Body of pancreas (tissue), 4 donors: ENCODE results near the gene OR8B4. TPM values are rescaled to one million over a fixed set of nuclear protein-coding genes. Genes with fewer than 3 reads are reported as not detected.

Source experiments
- ATAC-seq: fragments of 150-250 bp; one replicate; pipeline ENCODE4 v1.9.1; 2016
- DNase-seq, 4 donors: peaks; one replicate each; pipeline ENCODE4 v3.0.0-alpha.2; 2019
- H3K27ac ChIP-seq, 4 donors: fragments of 200-600 bp; sonication (generic); 1 replicate in 3 of 4; 2 replicates in 1 of 4; pipeline versions ENCODE4 v1.5.1 to v1.6.1; 2016 to 2019; ENCODE audit warnings: mild to moderate bottlenecking in 1 of 4, mixed read lengths in 1 of 4, moderate library complexity in 1 of 4
- H3K27me3 ChIP-seq, 2 donors: fragments of 200-600 bp; sonication (generic); one replicate each; pipeline ENCODE4 v1.6.0; 2016; ENCODE audit warnings: mild to moderate bottlenecking in 1 of 2
- H3K36me3 ChIP-seq, 2 donors: fragments of 200-600 bp; sonication (generic); replicated peaks in 1 of 2; 2 replicates each; pipeline ENCODE4 v1.5.1; 2016; ENCODE audit warnings: low read depth in 2 of 2; ENCODE audit not compliant: insufficient read depth in 1 of 2
- H3K4me1 ChIP-seq: fragments of 200-600 bp; sonication (generic); one replicate; pipeline ENCODE4 v1.6.0; 2016
- H3K4me3 ChIP-seq, 2 donors: fragments of 200-600 bp; sonication (generic); 1 replicate in 1 of 2; 2 replicates in 1 of 2; pipeline ENCODE4 v1.5.1; 2016 to 2019
- H3K9me3 ChIP-seq, 3 donors: fragments of 200-600 bp; sonication (generic); 1 replicate in 2 of 3; 2 replicates in 1 of 3; pipeline ENCODE4 v1.5.1; 2016
- POLR2A ChIP-seq, 3 donors: fragments of 450-650 bp; IDR thresholded peaks; one replicate each; pipeline ENCODE4 v1.6.1; 2016; ENCODE audit warnings: antibody characterized with exemption in 3 of 3, mild to moderate bottlenecking in 2 of 3
- WGBS, 2 donors: methylation state at CpG; one replicate each; pipeline ENCODE4 v1.1.5; 2017; 5-methylcytosine and 5-hydroxymethylcytosine counted together
- intact Hi-C: fragments of 100-400 bp; cut with DNase I; formaldehyde crosslinking; loops from one replicate; pipeline ENCODE4 v1.15.1; 2023
- total RNA-seq, 2 donors: library from RNA; depleted of rRNA; stranded (reverse); fragments of >200 nt; gene quantifications; one replicate each; pipeline ENCODE4 v1.1.0, GENCODE V29; 2016
- TF ChIP-seq, protein P1 (sequence below), 7 experiments: fragments of 450-650 bp in 4 of 7; fragments of 200-600 bp in 3 of 7; sonication (generic) in 3 of 7; IDR thresholded peaks; one replicate each; pipeline ENCODE4 v1.5.1; 2016 to 2019; ENCODE audit warnings: antibody characterized with exemption in 7 of 7

Gene OR8B4
- total RNA-seq, 2 donors from 2014 or later: not detected

DNA sequence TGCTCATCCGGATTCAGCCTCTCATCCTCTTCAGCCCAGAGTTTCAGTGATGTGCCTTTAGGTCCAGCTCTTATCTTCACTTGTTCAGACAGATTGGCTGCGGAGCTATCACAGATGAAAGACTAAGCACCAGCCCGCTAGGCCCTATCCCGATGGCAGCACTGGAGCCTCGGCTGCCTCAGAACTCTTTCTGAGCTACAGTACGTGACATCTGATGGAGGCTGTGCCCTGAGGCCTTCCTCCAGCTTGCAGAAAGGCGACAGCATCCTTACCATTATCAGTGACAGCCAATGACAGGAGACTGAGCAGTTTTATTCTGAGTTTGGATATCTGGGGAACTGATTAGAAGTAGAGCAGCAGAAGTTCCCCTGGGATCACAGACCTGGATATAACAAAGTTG is 16.8 kb upstream of the OR8B4 start:
- Histone ChIP-seq H3K4me3 (no peak overlapping the region), H3K36me3 (no peaks in the 10 kb centered on the region), H3K9me3 (no peaks in the 10 kb centered on the region), H3K27ac (no peak overlapping the region), H3K27me3 (no peaks in the 10 kb centered on the region), H3K4me1 (no peaks in the 10 kb centered on the region)
- no peak for DNase-seq
- no peak for ATAC-seq
- WGBS, 2 donors: 74 to 75% methylated on average over 7 of the region's 7 CpGs
- intact Hi-C loops: no loop called here
- TF ChIP-seq POLR2A (IDR thresholded peaks at IDR 0.05): no peak
- TF ChIP-seq, protein P1, sequence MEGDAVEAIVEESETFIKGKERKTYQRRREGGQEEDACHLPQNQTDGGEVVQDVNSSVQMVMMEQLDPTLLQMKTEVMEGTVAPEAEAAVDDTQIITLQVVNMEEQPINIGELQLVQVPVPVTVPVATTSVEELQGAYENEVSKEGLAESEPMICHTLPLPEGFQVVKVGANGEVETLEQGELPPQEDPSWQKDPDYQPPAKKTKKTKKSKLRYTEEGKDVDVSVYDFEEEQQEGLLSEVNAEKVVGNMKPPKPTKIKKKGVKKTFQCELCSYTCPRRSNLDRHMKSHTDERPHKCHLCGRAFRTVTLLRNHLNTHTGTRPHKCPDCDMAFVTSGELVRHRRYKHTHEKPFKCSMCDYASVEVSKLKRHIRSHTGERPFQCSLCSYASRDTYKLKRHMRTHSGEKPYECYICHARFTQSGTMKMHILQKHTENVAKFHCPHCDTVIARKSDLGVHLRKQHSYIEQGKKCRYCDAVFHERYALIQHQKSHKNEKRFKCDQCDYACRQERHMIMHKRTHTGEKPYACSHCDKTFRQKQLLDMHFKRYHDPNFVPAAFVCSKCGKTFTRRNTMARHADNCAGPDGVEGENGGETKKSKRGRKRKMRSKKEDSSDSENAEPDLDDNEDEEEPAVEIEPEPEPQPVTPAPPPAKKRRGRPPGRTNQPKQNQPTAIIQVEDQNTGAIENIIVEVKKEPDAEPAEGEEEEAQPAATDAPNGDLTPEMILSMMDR (IDR thresholded peaks at IDR 0.05): no peak

DNA sequence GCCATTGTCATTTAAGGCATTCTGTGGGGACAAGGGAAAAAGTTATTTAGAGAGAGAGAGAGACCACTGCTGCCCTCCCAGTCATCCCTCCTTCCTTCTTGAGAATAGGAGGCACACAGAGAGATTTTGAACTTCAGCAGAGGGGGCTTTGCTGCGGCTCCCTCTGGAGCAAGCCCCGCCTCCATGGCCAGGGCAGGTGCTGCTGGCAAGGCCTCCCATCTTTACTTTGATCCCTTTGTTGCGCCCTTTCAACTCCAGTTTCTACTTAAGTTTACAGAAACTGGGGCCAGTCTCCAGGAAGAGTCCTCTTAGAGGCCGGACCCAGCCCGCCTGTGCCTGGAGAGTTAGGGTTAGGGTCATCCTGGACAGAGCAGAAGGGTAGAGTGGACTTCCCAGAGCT is 16.4 kb upstream of the OR8B4 start:
- ATAC-seq (no peak), DNase-seq (no peak)
- no peaks in the 10 kb centered on the region for H3K9me3 ChIP-seq
- no peak overlapping the region for H3K4me3 ChIP-seq
- 69 to 80% methylated on average over 5 of the region's 5 CpGs for WGBS, 2 donors
- H3K27ac ChIP-seq: no peak overlapping the region
- no peaks in the 10 kb centered on the region for H3K4me1 ChIP-seq
- no peaks in the 10 kb centered on the region for H3K27me3 ChIP-seq
- H3K36me3 ChIP-seq: no peaks in the 10 kb centered on the region
- intact Hi-C loops: no loop called here
- TF ChIP-seq, protein P1 (IDR thresholded peaks at IDR 0.05): no peak
- TF ChIP-seq POLR2A (IDR thresholded peaks at IDR 0.05): no peak

GRCh38 chr11:124440608-124441007 is 15.9 kb upstream of the OR8B4 start:
- no peaks in the 10 kb centered on the region for H3K36me3 ChIP-seq
- 65 to 73% methylated on average over 4 of the region's 4 CpGs for WGBS, 2 donors
- ATAC-seq (no peak), DNase-seq (no peak)
- no peaks in the 10 kb centered on the region for H3K4me1 ChIP-seq
- intact Hi-C loops: no loop called here
- no peak overlapping the region for H3K27ac ChIP-seq
- no peaks in the 10 kb centered on the region for H3K27me3 ChIP-seq
- TF ChIP-seq POLR2A (IDR thresholded peaks at IDR 0.05): no peak
- TF ChIP-seq, protein P1 (IDR thresholded peaks at IDR 0.05): no peak
- H3K9me3 ChIP-seq: no peaks in the 10 kb centered on the region
- H3K4me3 ChIP-seq: no peak overlapping the region

DNA sequence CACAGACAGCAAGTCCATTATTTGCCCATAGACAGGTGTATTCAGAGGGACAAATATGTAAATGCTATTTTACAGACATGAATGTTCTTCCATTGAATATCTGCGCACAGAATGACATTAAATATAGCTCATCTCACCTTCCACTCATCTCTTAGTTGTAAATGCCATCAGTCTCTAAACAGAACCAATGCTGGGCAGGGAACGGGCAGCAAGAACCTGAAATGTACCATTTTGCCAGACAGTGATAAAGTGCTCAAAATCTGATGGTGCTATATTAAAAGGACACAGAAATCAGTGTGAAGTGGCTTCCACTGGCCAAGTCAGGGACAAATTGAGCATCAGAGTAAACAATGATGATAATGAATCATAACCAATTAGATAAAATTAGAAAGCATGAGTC is 10.0 kb upstream of the OR8B4 start:
- WGBS, 2 donors: 76 to 79% methylated on average over 2 of the region's 2 CpGs
- no peaks in the 10 kb centered on the region for H3K36me3 ChIP-seq
- DNase-seq (no peak), ATAC-seq (no peak)
- H3K4me3 ChIP-seq: no peak overlapping the region
- H3K27ac ChIP-seq: no peak overlapping the region
- no peaks in the 10 kb centered on the region for H3K4me1 ChIP-seq
- intact Hi-C loops: no loop called here
- H3K9me3 ChIP-seq: peaks cover 0 to 3% (median 0%) of the 10 kb centered on the region in 3 donors
- no peaks in the 10 kb centered on the region for H3K27me3 ChIP-seq
- TF ChIP-seq, protein P1 (IDR thresholded peaks at IDR 0.05): no peak
- no peak for TF ChIP-seq POLR2A (IDR thresholded peaks at IDR 0.05)

- no peaks in the 10 kb centered on the region for H3K27me3 ChIP-seq
- no peak for ATAC-seq
- no peak for DNase-seq
- H3K4me3 ChIP-seq: no peak overlapping the region
- no peaks in the 10 kb centered on the region for H3K36me3 ChIP-seq
- peaks cover 0 to 4% (median 0%) of the 10 kb centered on the region in 3 donors for H3K9me3 ChIP-seq
- WGBS, 2 donors: 65 to 78% methylated on average over 2 of the region's 2 CpGs
- no peaks in the 10 kb centered on the region for H3K4me1 ChIP-seq
- intact Hi-C loops: no loop called here
- TF ChIP-seq POLR2A (IDR thresholded peaks at IDR 0.05): no peak
- TF ChIP-seq, protein P1 (IDR thresholded peaks at IDR 0.05): no peak
- no peak overlapping the region for H3K27ac ChIP-seq
Measured at GRCh38 chr11:124429599-124429998, 4.9 kb upstream of the OR8B4 start.
